ENCODE results near the gene RASL11B. TPM values are rescaled to one million over a fixed set of nuclear protein-coding genes. Genes with fewer than 3 reads are reported as not detected.

Gene RASL11B
- total RNA-seq, 1 donor, result 0.63 TPM

DNA sequence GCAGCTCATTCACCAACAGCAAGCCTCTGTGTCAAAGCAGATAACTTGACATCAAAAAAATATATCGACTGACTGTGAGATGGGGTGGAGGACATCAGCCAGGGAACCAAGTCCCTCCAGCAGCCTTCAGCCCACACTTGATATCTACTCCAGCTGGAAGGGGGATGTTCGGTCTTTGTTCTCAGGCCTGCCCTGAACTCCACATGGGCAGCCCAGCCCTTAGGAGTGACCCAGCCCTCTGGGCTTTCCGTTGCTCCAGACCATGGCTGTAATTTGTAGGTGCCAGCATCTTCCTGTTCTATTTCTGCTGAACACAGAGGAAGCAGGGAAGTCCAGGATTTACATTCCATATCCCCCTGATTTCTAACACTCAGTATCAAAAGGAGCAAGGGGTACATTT lies 17.4 kb downstream of the RASL11B start:
- no peak for DNase-seq (ENCODE audit: low read depth)
- no peak for TF ChIP-seq CTCF (IDR thresholded peaks at IDR 0.05; ENCODE audit: insufficient read depth, low read length)

GRCh38 chr4:52880994-52881393 lies 18.9 kb downstream of the RASL11B start:
- TF ChIP-seq CTCF (IDR thresholded peaks at IDR 0.05; ENCODE audit: insufficient read depth, low read length), result no peak
- DNase-seq (ENCODE audit: low read depth), result no peak
- H3K4me3 ChIP-seq (ENCODE audit: low read depth, low read length), result no peak overlapping the region

More for the DNA sequence above, 17.4 kb downstream of the RASL11B start:
- no peak overlapping the region for H3K4me3 ChIP-seq (ENCODE audit: low read depth, low read length)

GRCh38 chr4:52883183-52883621 lies 21.1 kb downstream of the RASL11B start:
- no peak overlapping the region for H3K4me3 ChIP-seq (ENCODE audit: low read depth, low read length)
- no peak for TF ChIP-seq CTCF (IDR thresholded peaks at IDR 0.05; ENCODE audit: insufficient read depth, low read length)
- no peak for DNase-seq (ENCODE audit: low read depth)

- DNase-seq (ENCODE audit: low read depth), result no peak
- H3K4me3 ChIP-seq (ENCODE audit: low read depth, low read length), result no peak overlapping the region
- no peak for TF ChIP-seq CTCF (IDR thresholded peaks at IDR 0.05; ENCODE audit: insufficient read depth, low read length)
Observed at GRCh38 chr4:52883707-52884669, 21.9 kb downstream of the RASL11B start.

- no peak for TF ChIP-seq CTCF (IDR thresholded peaks at IDR 0.05; ENCODE audit: insufficient read depth, low read length)
- H3K4me3 ChIP-seq (ENCODE audit: low read depth, low read length), result no peak overlapping the region
- no peak for DNase-seq (ENCODE audit: low read depth)
Observed at GRCh38 chr4:52884994-52885393, 22.9 kb downstream of the RASL11B start.

- DNase-seq (ENCODE audit: low read depth), result no peak
- no peak overlapping the region for H3K4me3 ChIP-seq (ENCODE audit: low read depth, low read length)
- TF ChIP-seq CTCF (IDR thresholded peaks at IDR 0.05; ENCODE audit: insufficient read depth, low read length), result no peak
Observed at GRCh38 chr4:52889354-52889753, 27.2 kb downstream of the RASL11B start.

Data from fibroblast of the aortic adventitia (primary cell).